ENCODE measurements around the gene WWC1.
"Not testable (repeated sequence)": the region's sequence is repeated elsewhere in the genome, so short reads cannot be mapped to it uniquely, and the experiment has no call there.

Gene WWC1

DNA sequence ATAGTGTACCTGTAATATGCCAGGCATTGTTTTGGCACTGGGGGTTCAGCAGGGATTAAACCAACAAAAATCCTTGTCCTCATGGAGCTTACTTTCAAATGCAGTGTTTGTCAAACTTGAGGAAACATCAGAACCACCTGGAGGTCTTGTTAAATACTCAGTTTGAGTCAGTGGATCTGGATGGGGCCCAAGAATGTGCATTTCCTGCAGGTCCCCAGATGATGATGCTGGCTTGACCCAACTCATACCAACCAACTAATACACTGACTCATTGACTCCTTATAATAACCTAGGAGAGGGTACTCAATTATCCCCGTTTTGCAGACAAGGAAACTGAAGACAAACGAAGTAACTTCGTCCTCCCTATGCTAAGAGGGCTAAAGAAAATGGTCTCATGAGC is 11.3 kb downstream of the WWC1 start:
- peak; percentile 55 for DNase-seq (ENCODE audit: low read depth)
- no peak overlapping the region for H3K4me3 ChIP-seq (ENCODE audit: low read length)
- TF ChIP-seq, protein P1, sequence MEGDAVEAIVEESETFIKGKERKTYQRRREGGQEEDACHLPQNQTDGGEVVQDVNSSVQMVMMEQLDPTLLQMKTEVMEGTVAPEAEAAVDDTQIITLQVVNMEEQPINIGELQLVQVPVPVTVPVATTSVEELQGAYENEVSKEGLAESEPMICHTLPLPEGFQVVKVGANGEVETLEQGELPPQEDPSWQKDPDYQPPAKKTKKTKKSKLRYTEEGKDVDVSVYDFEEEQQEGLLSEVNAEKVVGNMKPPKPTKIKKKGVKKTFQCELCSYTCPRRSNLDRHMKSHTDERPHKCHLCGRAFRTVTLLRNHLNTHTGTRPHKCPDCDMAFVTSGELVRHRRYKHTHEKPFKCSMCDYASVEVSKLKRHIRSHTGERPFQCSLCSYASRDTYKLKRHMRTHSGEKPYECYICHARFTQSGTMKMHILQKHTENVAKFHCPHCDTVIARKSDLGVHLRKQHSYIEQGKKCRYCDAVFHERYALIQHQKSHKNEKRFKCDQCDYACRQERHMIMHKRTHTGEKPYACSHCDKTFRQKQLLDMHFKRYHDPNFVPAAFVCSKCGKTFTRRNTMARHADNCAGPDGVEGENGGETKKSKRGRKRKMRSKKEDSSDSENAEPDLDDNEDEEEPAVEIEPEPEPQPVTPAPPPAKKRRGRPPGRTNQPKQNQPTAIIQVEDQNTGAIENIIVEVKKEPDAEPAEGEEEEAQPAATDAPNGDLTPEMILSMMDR (conservative IDR thresholded peaks at IDR 0.05; ENCODE audit: low read length), result no peak

DNA sequence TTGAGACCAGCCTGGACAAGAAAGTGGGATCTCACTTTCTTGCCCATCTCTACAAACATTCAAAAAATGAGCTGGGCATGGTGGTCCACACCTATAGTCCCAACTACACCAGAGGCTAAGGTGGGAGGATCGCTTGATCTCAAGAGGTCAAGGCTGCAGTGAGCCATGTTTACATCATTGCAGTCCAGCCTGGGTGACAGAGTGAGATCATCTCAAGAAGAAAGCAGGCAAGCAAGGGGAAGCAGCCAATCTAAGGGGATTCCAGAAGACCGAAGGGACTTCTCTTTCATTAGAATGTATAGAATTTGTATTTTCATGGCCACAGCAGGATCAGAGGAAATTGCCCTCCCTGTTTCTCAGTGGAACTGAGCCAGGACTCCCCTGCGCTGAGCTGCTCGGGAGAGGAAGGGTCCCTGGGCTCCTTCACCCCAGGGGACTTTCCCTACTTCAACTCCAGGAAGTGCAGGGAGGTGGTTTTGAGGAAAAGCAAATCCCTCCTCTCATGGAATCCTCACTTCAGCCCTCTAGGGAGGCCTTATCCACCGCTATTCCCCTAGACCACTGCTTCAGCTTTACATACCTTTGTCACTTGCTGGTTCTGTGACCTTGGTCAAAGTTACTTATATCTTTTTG is 12.1 kb downstream of the WWC1 start:
- DNase-seq (ENCODE audit: low read depth), result no peak
- no peak overlapping the region for H3K4me3 ChIP-seq (ENCODE audit: low read length)
- TF ChIP-seq, protein P1 (conservative IDR thresholded peaks at IDR 0.05; ENCODE audit: low read length), result no peak

DNA sequence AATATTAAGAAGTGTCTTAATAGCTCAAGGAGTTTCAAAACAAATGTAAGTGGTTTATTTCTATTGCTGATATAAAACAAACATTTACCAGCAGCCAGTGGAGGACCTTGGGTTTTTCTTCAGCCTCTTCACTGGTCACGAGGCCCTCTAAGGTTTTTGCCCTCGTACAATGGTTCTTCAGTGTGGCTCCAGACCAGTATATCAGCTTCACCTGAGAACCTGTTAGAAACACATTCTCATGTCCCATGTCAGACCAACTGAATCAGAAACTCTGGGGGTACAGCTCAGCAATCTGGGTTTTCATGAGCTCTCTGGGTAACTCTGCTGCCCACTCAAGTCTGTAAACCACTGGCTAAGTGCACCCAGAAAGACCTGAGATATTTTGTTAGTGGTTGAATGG is 12.9 kb downstream of the WWC1 start:
- no peak for DNase-seq (ENCODE audit: low read depth)
- TF ChIP-seq, protein P1 (conservative IDR thresholded peaks at IDR 0.05; ENCODE audit: low read length), result no peak
- H3K4me3 ChIP-seq (ENCODE audit: low read length), result no peak overlapping the region

DNA sequence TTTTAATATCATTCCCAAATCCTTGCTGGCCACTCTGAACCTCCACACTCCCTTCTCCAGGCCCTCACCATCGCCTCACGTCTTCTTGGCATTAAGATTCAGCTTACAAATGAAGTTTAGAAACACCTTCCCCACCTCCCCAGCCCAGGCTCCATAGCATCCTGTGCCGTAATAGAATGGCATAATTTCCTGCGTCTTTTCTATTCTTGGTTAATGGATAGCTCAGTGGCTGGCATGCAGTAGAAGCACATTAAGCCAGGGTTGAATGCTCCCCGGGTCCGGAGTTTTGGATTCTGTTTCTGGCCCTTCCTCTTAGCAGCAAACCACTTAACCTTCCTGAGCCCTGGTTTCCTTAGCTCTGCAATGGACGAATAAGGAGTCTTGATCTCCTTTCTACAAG is 13.8 kb downstream of the WWC1 start:
- no peak for DNase-seq (ENCODE audit: low read depth)
- TF ChIP-seq, protein P1 (conservative IDR thresholded peaks at IDR 0.05; ENCODE audit: low read length), result no peak
- no peak overlapping the region for H3K4me3 ChIP-seq (ENCODE audit: low read length)

DNA sequence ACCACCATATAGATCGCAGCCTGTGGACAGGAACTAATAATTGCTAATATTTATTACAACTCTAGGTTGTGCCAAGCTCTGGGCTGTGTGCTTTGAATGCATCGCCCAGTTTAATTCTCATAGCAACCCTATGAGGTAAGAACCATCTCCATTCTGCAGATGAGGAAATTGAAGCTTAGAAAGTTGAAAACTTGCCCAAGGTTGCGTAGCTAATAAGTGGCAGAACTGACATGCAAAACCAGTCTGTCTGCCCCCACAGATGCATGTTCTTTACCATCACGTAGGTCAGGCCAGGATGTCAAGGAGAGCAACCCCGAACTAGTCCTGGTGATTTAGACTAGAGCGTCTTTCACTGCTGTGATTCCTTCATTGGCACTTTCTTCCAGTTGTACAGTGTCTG is 15.6 kb downstream of the WWC1 start:
- DNase-seq (ENCODE audit: low read depth), result no peak
- H3K4me3 ChIP-seq (ENCODE audit: low read length), result no peak overlapping the region
- TF ChIP-seq, protein P1 (conservative IDR thresholded peaks at IDR 0.05; ENCODE audit: low read length), result no peak

DNA sequence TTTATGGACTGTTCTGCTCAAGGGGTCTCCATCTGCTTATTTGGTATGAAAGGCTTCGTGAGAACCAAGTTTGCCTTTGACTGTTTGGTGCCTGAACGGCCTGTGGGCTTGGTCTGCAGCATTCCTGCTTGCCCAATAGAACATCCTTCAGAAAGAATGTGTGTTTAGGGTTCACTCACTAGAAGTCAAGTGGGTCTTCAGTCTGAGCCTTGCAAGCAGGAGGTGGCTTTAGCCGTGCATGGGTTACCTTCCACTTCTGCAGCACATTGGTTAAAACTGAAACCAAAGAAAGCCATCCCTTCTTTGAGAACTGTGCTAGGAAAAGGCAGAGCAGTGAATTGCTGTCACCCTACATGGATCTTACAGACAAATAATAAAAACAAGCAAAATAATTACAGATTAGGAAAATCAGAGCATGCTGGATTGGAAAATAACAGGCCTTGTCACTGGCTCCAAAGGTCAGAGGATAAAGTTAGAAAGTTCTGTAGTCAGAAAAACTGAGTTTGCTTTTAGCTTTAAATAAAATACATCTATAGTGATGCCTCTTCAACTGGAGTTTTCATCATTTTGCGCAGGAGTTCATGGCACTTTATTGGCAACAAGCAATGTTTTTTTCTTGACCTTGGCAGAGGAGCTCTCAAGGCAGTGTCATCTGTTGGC is 16.6 kb downstream of the WWC1 start:
- TF ChIP-seq, protein P1 (conservative IDR thresholded peaks at IDR 0.05; ENCODE audit: low read length), result no peak
- no peak for DNase-seq (ENCODE audit: low read depth)

DNA sequence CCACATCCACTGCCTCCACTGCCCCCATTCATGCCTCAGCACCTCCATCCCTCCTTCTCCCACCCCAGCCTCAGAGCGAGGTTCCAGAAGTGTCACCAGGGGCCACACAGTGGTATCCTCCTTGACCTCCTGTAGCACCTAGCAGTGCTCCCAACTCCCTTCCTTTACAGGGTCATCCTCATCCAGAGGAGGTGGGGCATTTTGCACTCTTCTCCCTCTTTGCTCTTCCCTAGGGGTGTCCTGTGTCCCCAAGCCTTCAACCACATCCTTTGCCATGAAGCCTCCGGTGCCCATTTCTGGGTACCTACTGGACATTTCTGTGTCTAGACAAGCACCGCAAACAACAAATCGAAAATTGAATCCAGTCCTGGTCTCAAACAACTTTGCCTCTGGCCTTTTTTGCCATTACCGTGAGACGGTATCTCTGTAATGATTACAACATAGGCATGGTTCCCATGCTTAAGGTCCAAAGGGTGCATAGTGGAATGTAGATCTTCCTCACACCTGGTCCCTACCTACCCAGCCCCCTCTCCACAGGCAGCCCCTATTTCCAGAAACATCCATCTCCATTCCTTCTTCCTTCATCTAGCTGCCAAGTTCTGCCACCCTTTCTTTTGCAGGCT is 17.6 kb downstream of the WWC1 start:
- TF ChIP-seq, protein P1 (conservative IDR thresholded peaks at IDR 0.05; ENCODE audit: low read length), result no peak
- H3K4me3 ChIP-seq (ENCODE audit: low read length), result no peak overlapping the region
- no peak for DNase-seq (ENCODE audit: low read depth)

More for the DNA sequence above, 16.6 kb downstream of the WWC1 start:
- no peak overlapping the region for H3K4me3 ChIP-seq (ENCODE audit: low read length)

DNA sequence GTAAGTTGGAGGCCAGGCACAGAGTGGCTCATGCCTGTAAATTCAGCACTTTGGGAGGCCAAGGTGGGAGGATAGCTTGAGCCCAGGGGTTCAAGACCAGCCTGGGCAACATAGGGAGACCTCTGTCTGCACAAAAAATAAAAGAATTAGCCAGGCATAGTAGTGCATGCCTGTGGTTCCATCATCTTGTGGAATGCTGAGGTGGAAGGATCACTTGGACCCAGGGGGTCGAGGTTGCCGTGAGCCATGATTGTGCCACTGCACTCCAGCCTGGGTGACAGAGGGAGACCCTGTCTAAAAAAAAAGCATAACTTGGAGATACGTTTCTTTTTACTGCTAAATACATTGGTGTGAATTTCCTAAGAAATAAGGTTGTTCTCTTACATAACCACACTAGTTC is 19.1 kb downstream of the WWC1 start:
- not testable (repeated sequence) for H3K4me3 ChIP-seq (ENCODE audit: low read length)

More for the DNA sequence above, 19.1 kb downstream of the WWC1 start:
- DNase-seq (ENCODE audit: low read depth), result not testable (repeated sequence)

All from AG10803 (cell line).